H1 (cell line): Measurements from ENCODE around the gene PBX2. TPM values are rescaled to one million over a fixed set of nuclear protein-coding genes. Genes with fewer than 3 reads are reported as not detected.

Source experiments
- CTCF ChIA-PET: fragments of 300-600 bp; sonication (Branson Sonifier 250); formaldehyde crosslinking; loops from one replicate; lab custom pipeline; 2021; ENCODE audit not compliant: partially characterized antibody; lab: Charles Lee
- POLR2A ChIA-PET: fragments of 300-600 bp; sonication (Branson Sonifier 250); formaldehyde crosslinking; loops from one replicate; lab custom pipeline; 2021; ENCODE audit warnings: inconsistent platforms; ENCODE audit not compliant: partially characterized antibody; lab: Charles Lee
- DNase-seq, 2 experiments: peaks; one replicate each; pipeline versions ENCODE4 v3.0.0 to v3.0.0-alpha.2; 2010 to 2022; ENCODE audit warnings: low spot score in 2 of 2, low read depth in 1 of 2, mixed read lengths in 1 of 2
- FAIRE-seq: peaks from 2 replicates; lab custom pipeline; 2011; peaks lifted over from hg19 to GRCh38; lab: Jason Lieb, UNC
- H2AFZ ChIP-seq: 2 replicates; pipeline ENCODE4 v1.8.1; 2012; ENCODE audit warnings: low read length, inconsistent platforms
- H2AK5ac ChIP-seq: 2 replicates; pipeline ENCODE4 v1.6.1; 2013; ENCODE audit warnings: low read depth, low read length
- H2BK120ac ChIP-seq: replicated peaks from 2 replicates; pipeline ENCODE3; 2013; ENCODE audit warnings: low read depth, low read length, inconsistent platforms
- H2BK12ac ChIP-seq: 2 replicates; pipeline ENCODE4 v1.6.1; 2013; ENCODE audit warnings: low read depth, low read length
- H2BK15ac ChIP-seq: 2 replicates; pipeline ENCODE4 v1.6.1; 2013; ENCODE audit warnings: low read length
- H2BK20ac ChIP-seq: 2 replicates; pipeline ENCODE4 v1.6.1; 2013; ENCODE audit warnings: low read length
- H2BK5ac ChIP-seq: 2 replicates; pipeline ENCODE4 v1.6.1; 2013; ENCODE audit warnings: low read depth, low read length
- H3K14ac ChIP-seq: 2 replicates; pipeline ENCODE4 v1.6.1; 2013; ENCODE audit warnings: inconsistent platforms; ENCODE audit not compliant: insufficient read length
- H3K18ac ChIP-seq: 2 replicates; pipeline ENCODE4 v1.6.1; 2013; ENCODE audit warnings: low read length; ENCODE audit errors: extremely low read depth
- H3K23ac ChIP-seq: 2 replicates; pipeline ENCODE4 v1.6.1; 2013; ENCODE audit warnings: inconsistent platforms; ENCODE audit not compliant: insufficient read length
- H3K23me2 ChIP-seq: 2 replicates; pipeline ENCODE4 v1.6.1; 2013; ENCODE audit warnings: low read depth, low read length
- H3K27ac ChIP-seq: 2 replicates; pipeline ENCODE4 v1.6.1; 2011; ENCODE audit warnings: low read depth, low read length, inconsistent platforms
- H3K27me3 ChIP-seq, 4 experiments: replicated peaks in 1 of 4; 1 replicate in 1 of 4; 2 replicates in 3 of 4; pipeline versions ENCODE4 v1.6.1 to v1.8.1; 2011 to 2013; ENCODE audit warnings: low read length in 3 of 4, mild to moderate bottlenecking in 3 of 4, inconsistent platforms in 2 of 4, mixed read lengths in 2 of 4, moderate library complexity in 1 of 4; ENCODE audit not compliant: control insufficient read depth in 3 of 4, insufficient read depth in 3 of 4; ENCODE audit errors: extremely low read depth in 1 of 4
- H3K36me3 ChIP-seq, 4 experiments: 2 replicates each; pipeline versions ENCODE4 v1.6.1 to v1.8.1; 2011 to 2013; ENCODE audit warnings: mild to moderate bottlenecking in 4 of 4, low read length in 3 of 4, moderate library complexity in 2 of 4, control low read depth in 1 of 4, inconsistent platforms in 1 of 4; ENCODE audit not compliant: insufficient read depth in 4 of 4, control insufficient read depth in 2 of 4
- H3K4ac ChIP-seq: replicated peaks from 2 replicates; pipeline ENCODE3; 2013; ENCODE audit warnings: low read length, low read depth, mixed read lengths, inconsistent platforms; ENCODE audit not compliant: insufficient read length
- H3K4me1 ChIP-seq, 4 experiments: replicated peaks in 1 of 4; 1 replicate in 1 of 4; 2 replicates in 3 of 4; pipeline versions ENCODE4 v1.6.1 to v1.8.1; 2011 to 2013; ENCODE audit warnings: low read length in 3 of 4, inconsistent platforms in 2 of 4, mixed read lengths in 1 of 4; ENCODE audit not compliant: insufficient read depth in 4 of 4, control insufficient read depth in 3 of 4
- H3K4me2 ChIP-seq, 2 experiments: 2 replicates each; pipeline versions ENCODE4 v1.6.1 to v1.8.1; 2011 to 2013; ENCODE audit warnings: low read depth in 2 of 2, low read length in 2 of 2, control low read depth in 1 of 2, inconsistent platforms in 1 of 2, mild to moderate bottlenecking in 1 of 2; ENCODE audit not compliant: insufficient read depth in 1 of 2
- H3K4me3 ChIP-seq, 4 experiments: fragments of 200-600, 300-600 bp in 1 of 4; sonication (generic), shearing (Covaris generic), sonication (Bioruptor Twin) in 1 of 4; 2 replicates each; pipeline versions ENCODE4 v1.5.1 to v1.8.1; 2011 to 2016; ENCODE audit warnings: low read length in 4 of 4, low read depth in 3 of 4, control low read depth in 2 of 4, inconsistent platforms in 2 of 4, mild to moderate bottlenecking in 2 of 4, mixed read lengths in 1 of 4, moderate library complexity in 1 of 4; ENCODE audit not compliant: insufficient read depth in 2 of 4; ENCODE audit errors: extremely low read depth in 1 of 4
- H3K56ac ChIP-seq: replicated peaks from 2 replicates; pipeline ENCODE3; 2013; ENCODE audit warnings: low read depth, mild to moderate bottlenecking, mixed read lengths, low read length, inconsistent platforms; ENCODE audit not compliant: insufficient read length
- H3K79me1 ChIP-seq: 2 replicates; pipeline ENCODE4 v1.6.1; 2013; ENCODE audit warnings: low read depth, low read length, control low read depth
- H3K79me2 ChIP-seq, 2 experiments: 2 replicates each; pipeline versions ENCODE4 v1.6.1 to v1.8.1; 2012 to 2013; ENCODE audit warnings: low read length in 2 of 2, mild to moderate bottlenecking in 2 of 2, inconsistent platforms in 1 of 2; ENCODE audit not compliant: insufficient read depth in 2 of 2, control insufficient read depth in 1 of 2
- H3K9ac ChIP-seq, 4 experiments: replicated peaks in 1 of 4; 1 replicate in 1 of 4; 2 replicates in 3 of 4; pipeline versions ENCODE4 v1.6.1 to v1.8.1; 2011 to 2013; ENCODE audit warnings: low read depth in 3 of 4, low read length in 3 of 4, control low read depth in 2 of 4, mild to moderate bottlenecking in 2 of 4, moderate library complexity in 2 of 4, inconsistent platforms in 1 of 4; ENCODE audit errors: extremely low read depth in 1 of 4
- H3K9me3 ChIP-seq, 2 experiments: 2 replicates each; pipeline versions ENCODE4 v1.6.1 to v1.8.1; 2012 to 2013; ENCODE audit warnings: mild to moderate bottlenecking in 2 of 2, moderate library complexity in 2 of 2, control low read depth in 1 of 2, inconsistent platforms in 1 of 2, low read depth in 1 of 2, low read length in 1 of 2, mixed read lengths in 1 of 2; ENCODE audit not compliant: insufficient read depth in 2 of 2
- H4K20me1 ChIP-seq, 2 experiments: replicated peaks in 1 of 2; 2 replicates each; pipeline versions ENCODE3 to v1.8.1; 2011 to 2013; ENCODE audit warnings: inconsistent platforms in 2 of 2, low read length in 2 of 2, mild to moderate bottlenecking in 1 of 2; ENCODE audit not compliant: insufficient read depth in 2 of 2, control insufficient read depth in 1 of 2
- H4K5ac ChIP-seq: 2 replicates; pipeline ENCODE4 v1.6.1; 2013; ENCODE audit warnings: low read length, low read depth, mixed read lengths, inconsistent platforms; ENCODE audit not compliant: insufficient read length
- H4K8ac ChIP-seq: 2 replicates; pipeline ENCODE4 v1.8.0; 2013; ENCODE audit warnings: mild to moderate bottlenecking, moderate library complexity, low read length, inconsistent platforms; ENCODE audit not compliant: insufficient read depth; ENCODE audit errors: extremely low read depth
- H4K91ac ChIP-seq: replicated peaks from 2 replicates; pipeline ENCODE3; 2013; ENCODE audit warnings: low read length, mixed read lengths, inconsistent platforms; ENCODE audit not compliant: insufficient read length
- CREB1 ChIP-seq: IDR thresholded peaks from 2 replicates; pipeline ENCODE4 v1.6.1; 2012; ENCODE audit warnings: inconsistent platforms
- JUND ChIP-seq: IDR thresholded peaks from 2 replicates; pipeline ENCODE4 v1.6.1; 2011; ENCODE audit warnings: mild to moderate bottlenecking, improper control_type of control experiment, low read length
- POLR2A ChIP-seq, 2 experiments: IDR thresholded peaks; 1 replicate in 1 of 2; 2 replicates in 1 of 2; pipeline ENCODE4 v1.6.1; 2011; ENCODE audit warnings: low read depth in 2 of 2, low read length in 2 of 2, mild to moderate bottlenecking in 2 of 2; ENCODE audit errors: control extremely low read depth in 1 of 2
- POU5F1 ChIP-seq: IDR thresholded peaks from 2 replicates; pipeline ENCODE4 v1.6.1; 2011; ENCODE audit warnings: low read depth, mild to moderate bottlenecking, low read length, moderate library complexity
- SP1 ChIP-seq: IDR thresholded peaks from 2 replicates; pipeline ENCODE4 v1.6.1; 2011; ENCODE audit warnings: low read depth, low read length
- WGBS, 2 experiments: shearing (Covaris generic) in 1 of 2; methylation state at CpG; one replicate each; pipeline versions ENCODE4 v1.1.6 to v1.1.7; 2013 to 2015; ENCODE audit warnings: low lambda C conversion rate in 2 of 2, mixed read lengths in 2 of 2, inconsistent platforms in 1 of 2, low coverage in 1 of 2, missing lambda C conversion rate in 1 of 2; ENCODE audit not compliant: insufficient replicate concordance in 2 of 2, insufficient coverage in 1 of 2, insufficient read length in 1 of 2; ENCODE audit errors: extremely low coverage in 1 of 2, missing lambda C conversion rate in 1 of 2; 5-methylcytosine and 5-hydroxymethylcytosine counted together
- polyA plus RNA-seq, 7 experiments: library from polyadenylated mRNA; depleted of rRNA in 3 of 7; stranded (reverse) in 5 of 7; unstranded in 2 of 7; fragments of >200 nt in 5 of 7; fragments of 200-250 nt in 2 of 7; gene quantifications; 1 replicate in 5 of 7; 2 replicates in 1 of 7; 4 replicates in 1 of 7; pipeline versions ENCODE4 v1.2.1 to v1.2.3, GENCODE V29; 2011 to 2013; ENCODE audit warnings: missing spikeins in 2 of 7, mixed read lengths in 2 of 7
- total RNA-seq: library from RNA; stranded (reverse); fragmentation: NEBNext Ultra II Directional; extraction: Animal tissue kit (Norgen Biotek cat#: 25700); gene quantifications from 2 replicates; pipeline ENCODE4 v1.2.1, GENCODE V29; 2021
- TF ChIP-seq, protein P1 (sequence below): IDR thresholded peaks from 2 replicates; pipeline ENCODE4 v1.6.1; 2012; ENCODE audit warnings: inconsistent platforms

The PBX2 gene
- total and polyA plus RNA-seq, 2 of the 8 experiments (the other 6 are each of a cell fraction or from before 2014, with no cell fraction given): 102 to 130 TPM

DNA sequence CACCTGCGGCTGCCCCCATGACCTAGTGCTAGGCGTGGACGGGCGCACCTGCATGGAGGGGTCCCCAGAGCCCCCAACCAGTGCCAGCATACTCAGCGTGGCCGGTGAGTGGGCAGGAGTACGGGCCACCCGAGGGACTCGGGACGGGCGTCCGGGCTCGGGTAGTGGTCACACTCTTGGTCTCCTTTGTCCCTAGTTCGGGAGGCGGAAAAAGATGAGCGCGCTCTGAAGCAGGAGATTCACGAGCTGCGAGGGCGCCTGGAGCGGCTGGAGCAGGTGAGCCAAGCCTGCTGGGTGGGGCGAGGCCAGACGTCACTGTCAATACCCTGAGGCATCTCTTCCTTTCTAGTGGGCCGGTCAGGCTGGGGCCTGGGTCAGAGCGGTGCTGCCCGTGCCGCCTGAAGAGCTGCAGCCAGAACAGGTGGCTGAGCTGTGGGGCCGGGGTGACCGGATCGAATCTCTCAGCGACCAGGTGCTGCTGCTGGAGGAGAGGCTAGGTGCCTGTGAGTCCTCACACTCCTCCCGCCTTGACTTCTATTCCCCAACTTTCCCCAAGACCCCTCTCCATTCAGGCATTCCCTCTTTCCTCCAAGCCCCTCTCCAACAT lies 22.7 kb downstream of the PBX2 start:
- Histone ChIP-seq H2BK120ac (no peak overlapping the region), H4K5ac (no peak overlapping the region), H3K23ac (no peak overlapping the region), H2BK15ac (no peak overlapping the region), H3K23me2 (no peaks in the 10 kb centered on the region)
- TF ChIP-seq POU5F1: no peak
- TF ChIP-seq, protein P1, sequence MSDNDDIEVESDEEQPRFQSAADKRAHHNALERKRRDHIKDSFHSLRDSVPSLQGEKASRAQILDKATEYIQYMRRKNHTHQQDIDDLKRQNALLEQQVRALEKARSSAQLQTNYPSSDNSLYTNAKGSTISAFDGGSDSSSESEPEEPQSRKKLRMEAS: no peak
- TF ChIP-seq SP1: no peak
- TF ChIP-seq JUND: no peak
- TF ChIP-seq CREB1: no peak
- 0 out of 3 replicates have a peak, but pooled peaks of 1 of the 2 experiments have one; percentile 18 for TF ChIP-seq POLR2A (IDR thresholded peaks at IDR 0.05; ENCODE audit: control extremely low read depth in 1 of 2, low read depth in 2 of 2, low read length in 2 of 2)
- TF ChIP-seq, all 59 proteins: peak for 1
- peaks cover 0 to 5% (median 2%) of the 10 kb centered on the region in 4 experiments; a peak in 3 of 7 replicates for H3K4me1 ChIP-seq
- H4K8ac ChIP-seq: no peak overlapping the region
- no peaks in the 10 kb centered on the region for H3K27me3 ChIP-seq
- no peak overlapping the region for H2BK20ac ChIP-seq
- H3K79me2 ChIP-seq: peaks cover 0 to 2% of the 10 kb centered on the region in 2 experiments; a peak in 2 of 4 replicates
- no peak overlapping the region for H3K18ac ChIP-seq
- H2BK5ac ChIP-seq: no peak overlapping the region
- H3K56ac ChIP-seq: no peak overlapping the region
- H3K4me2 ChIP-seq: no peak overlapping the region
- H3K9me3 ChIP-seq: no peaks in the 10 kb centered on the region
- CTCF ChIA-PET: interaction anchor here (0.7 to 6.7 kb wide), 21 partner anchors 9 to 188 kb away, joined by 3 to 72 read pairs (median 4); partner anchors contain the start of genes AGPAT1, ATF6B, FKBPL and TNXB
- H3K79me1 ChIP-seq: no peaks in the 10 kb centered on the region; the same call in 1 of the 2 replicates
- H3K27ac ChIP-seq: no peak overlapping the region
- no peak overlapping the region for H3K4me3 ChIP-seq
- H3K9ac ChIP-seq: no peak overlapping the region
- DNase-seq: peak in 1 of 2 experiments; percentile 54
- peaks cover 4 to 41% (median 32%) of the 10 kb centered on the region in 4 experiments for H3K36me3 ChIP-seq
- no peak overlapping the region for H2AK5ac ChIP-seq
- no peak overlapping the region for H4K91ac ChIP-seq
- H4K20me1 ChIP-seq: peaks cover 5 to 7% of the 10 kb centered on the region in 2 experiments
- 89% methylated on average over 31 of the region's 32 CpGs; no CpG with 5 or more reads in 1 of the 2 experiments for WGBS, 2 experiments
- H3K4ac ChIP-seq: no peak overlapping the region
- H2BK12ac ChIP-seq: no peak overlapping the region
- POLR2A ChIA-PET: interaction anchor here (0.7 to 6.8 kb wide), 15 partner anchors 10 to 728 kb away, joined by 3 to 49 read pairs (median 6); partner anchors contain the start of genes AGPAT1, FKBPL, GPSM3 and NELFE
- H2AFZ ChIP-seq: no peak overlapping the region
- no peak for FAIRE-seq
- H3K14ac ChIP-seq: no peak overlapping the region
